Neutrophil (primary cell): ENCODE data around the gene MAN2B1.

Experiments
- H3K27ac ChIP-seq: fragments of 200-600 bp; sonication (generic); 2 replicates; pipeline ENCODE4 v1.5.1; 2016; ENCODE audit warnings: mild to moderate bottlenecking, moderate library complexity
- H3K27me3 ChIP-seq: fragments of 200-600 bp; sonication (generic); 2 replicates; pipeline ENCODE4 v1.6.0; 2016; ENCODE audit warnings: mild to moderate bottlenecking
- H3K36me3 ChIP-seq: fragments of 200-600 bp; sonication (generic); 2 replicates; pipeline ENCODE4 v1.5.1; 2017
- H3K4me1 ChIP-seq, 2 experiments: fragments of 200-600 bp in 1 of 2; sonication (generic) in 1 of 2; 1 replicate in 1 of 2; 2 replicates in 1 of 2; pipeline versions ENCODE4 v1.5.1 to v1.6.1; 2013 to 2016; ENCODE audit warnings: low read depth in 1 of 2, low read length in 1 of 2, mild to moderate bottlenecking in 1 of 2, moderate library complexity in 1 of 2; ENCODE audit not compliant: control insufficient read depth in 1 of 2, insufficient read depth in 1 of 2
- H3K4me3 ChIP-seq, 2 experiments: fragments of 200-600 bp in 1 of 2; sonication (generic) in 1 of 2; 1 replicate in 1 of 2; 2 replicates in 1 of 2; pipeline ENCODE4 v1.5.1; 2013 to 2016; ENCODE audit warnings: low read depth in 1 of 2, low read length in 1 of 2, mild to moderate bottlenecking in 1 of 2, moderate library complexity in 1 of 2
- H3K9me3 ChIP-seq: fragments of 200-600 bp; sonication (generic); 2 replicates; pipeline ENCODE4 v1.5.1; 2016
- TF ChIP-seq, protein P1 (sequence below): fragments of 200-600 bp; sonication (generic); IDR thresholded peaks from 2 replicates; pipeline ENCODE4 v1.5.1; 2016; ENCODE audit warnings: antibody characterized with exemption

Gene MAN2B1

DNA sequence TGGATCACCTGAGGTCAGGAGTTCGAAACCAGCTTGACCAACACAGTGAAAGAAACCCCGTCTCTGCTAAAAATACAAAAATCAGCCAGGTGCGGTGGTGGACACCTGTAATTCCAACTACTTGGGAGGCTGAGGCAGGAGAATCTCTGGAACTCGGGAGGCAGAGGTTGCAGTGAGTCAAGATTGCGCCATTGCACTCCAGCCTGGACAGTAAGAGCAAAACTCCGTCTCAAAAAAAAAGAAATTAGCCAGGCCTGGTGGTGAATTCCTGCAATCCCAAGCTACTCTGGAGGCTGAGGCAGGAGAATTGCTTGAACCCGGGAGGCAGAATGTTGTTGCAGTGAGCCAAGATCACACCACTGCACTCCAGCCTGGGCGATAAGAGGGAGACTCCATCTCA lies 42.1 kb upstream of the MAN2B1 start:
- no peaks in the 10 kb centered on the region for H3K9me3 ChIP-seq
- no peaks in the 10 kb centered on the region for H3K27me3 ChIP-seq
- TF ChIP-seq, protein P1, sequence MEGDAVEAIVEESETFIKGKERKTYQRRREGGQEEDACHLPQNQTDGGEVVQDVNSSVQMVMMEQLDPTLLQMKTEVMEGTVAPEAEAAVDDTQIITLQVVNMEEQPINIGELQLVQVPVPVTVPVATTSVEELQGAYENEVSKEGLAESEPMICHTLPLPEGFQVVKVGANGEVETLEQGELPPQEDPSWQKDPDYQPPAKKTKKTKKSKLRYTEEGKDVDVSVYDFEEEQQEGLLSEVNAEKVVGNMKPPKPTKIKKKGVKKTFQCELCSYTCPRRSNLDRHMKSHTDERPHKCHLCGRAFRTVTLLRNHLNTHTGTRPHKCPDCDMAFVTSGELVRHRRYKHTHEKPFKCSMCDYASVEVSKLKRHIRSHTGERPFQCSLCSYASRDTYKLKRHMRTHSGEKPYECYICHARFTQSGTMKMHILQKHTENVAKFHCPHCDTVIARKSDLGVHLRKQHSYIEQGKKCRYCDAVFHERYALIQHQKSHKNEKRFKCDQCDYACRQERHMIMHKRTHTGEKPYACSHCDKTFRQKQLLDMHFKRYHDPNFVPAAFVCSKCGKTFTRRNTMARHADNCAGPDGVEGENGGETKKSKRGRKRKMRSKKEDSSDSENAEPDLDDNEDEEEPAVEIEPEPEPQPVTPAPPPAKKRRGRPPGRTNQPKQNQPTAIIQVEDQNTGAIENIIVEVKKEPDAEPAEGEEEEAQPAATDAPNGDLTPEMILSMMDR: no peak
- no peak overlapping the region for H3K4me3 ChIP-seq
- H3K36me3 ChIP-seq: peaks cover 89% of the 10 kb centered on the region
- H3K27ac ChIP-seq: no peak overlapping the region
- H3K4me1 ChIP-seq: no peaks in the 10 kb centered on the region

DNA sequence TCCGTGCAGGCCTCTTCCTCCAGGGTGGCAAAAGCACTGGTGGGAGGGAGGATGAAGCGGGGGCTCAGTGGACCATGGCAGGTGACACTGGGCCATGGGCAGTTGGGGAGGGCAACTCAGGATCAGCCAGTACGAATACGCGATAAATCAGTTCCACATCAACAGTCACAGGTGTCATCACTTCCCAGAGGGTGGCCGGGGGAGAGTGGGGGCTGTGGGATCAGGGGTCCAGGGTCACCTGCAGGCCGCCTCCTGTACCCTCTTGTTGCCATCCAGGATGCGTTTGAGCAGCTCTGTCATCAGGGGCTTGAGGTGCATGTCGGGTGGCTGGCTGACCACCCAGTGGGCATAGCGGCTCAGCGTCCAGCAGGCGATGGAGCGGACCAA lies 39.8 kb upstream of the MAN2B1 start:
- Histone ChIP-seq H3K27ac (no peak overlapping the region), H3K27me3 (no peaks in the 10 kb centered on the region), H3K9me3 (no peaks in the 10 kb centered on the region), H3K36me3 (peaks cover 93% of the 10 kb centered on the region), H3K4me1 (no peaks in the 10 kb centered on the region), H3K4me3 (no peak overlapping the region)
- TF ChIP-seq, protein P1: no peak

DNA sequence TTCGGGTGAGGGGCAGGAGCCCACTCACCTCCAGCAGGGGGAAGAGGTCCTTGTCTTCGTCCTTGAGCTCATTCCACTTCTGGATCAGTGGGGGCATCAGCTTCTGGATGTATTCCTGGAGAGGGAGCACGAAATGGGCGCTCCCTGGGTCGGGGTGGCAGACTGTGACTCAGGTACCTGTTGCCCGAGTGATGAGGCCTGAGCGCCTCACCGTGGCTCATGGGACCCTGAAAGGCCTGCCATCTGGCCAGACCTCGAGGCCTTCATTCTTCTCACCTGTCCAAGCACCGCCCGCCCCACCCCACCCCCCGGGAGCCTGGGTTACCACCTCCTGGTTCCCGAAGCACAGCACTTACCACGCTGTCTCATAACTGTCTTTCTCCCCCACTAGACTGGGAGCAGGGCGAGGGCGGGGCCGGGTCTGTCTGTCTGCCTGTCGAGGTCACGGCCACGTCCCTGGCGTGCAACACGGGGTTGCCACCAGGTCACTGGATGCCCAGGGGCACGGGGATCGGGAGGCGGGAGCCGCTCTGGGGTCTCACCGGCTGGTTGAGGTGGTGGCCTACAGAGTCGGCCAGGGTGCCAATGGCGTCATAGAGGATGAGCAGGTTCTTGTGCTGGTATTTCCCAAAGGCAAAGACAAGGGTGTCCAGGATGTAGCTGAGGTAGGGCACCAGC lies 39.3 kb upstream of the MAN2B1 start:
- Histone ChIP-seq H3K36me3 (peaks cover 93% of the 10 kb centered on the region), H3K27me3 (no peaks in the 10 kb centered on the region), H3K4me1 (no peaks in the 10 kb centered on the region), H3K27ac (no peak overlapping the region), H3K9me3 (no peaks in the 10 kb centered on the region), H3K4me3 (no peak overlapping the region)
- TF ChIP-seq, protein P1: no peak

DNA sequence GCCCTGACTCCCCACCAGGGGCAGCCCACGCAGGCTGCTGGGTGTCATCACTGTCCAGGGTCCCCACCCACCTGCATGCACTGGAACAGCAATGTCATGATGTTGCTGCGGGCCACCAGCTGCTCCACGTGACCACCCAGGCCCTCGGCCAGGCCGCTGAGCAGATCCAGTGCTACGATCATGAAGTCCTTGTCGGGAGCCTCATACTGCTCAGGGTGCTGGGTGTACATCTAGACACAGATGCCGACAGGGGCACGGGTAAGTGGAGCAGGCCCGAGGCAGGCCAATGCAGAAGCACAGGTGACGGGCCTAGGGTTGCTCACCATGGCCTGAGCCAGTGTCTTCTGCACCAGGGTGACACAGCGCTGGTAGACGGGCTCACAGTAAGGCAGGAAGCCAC lies 38.6 kb upstream of the MAN2B1 start:
- no peaks in the 10 kb centered on the region for H3K4me1 ChIP-seq
- TF ChIP-seq, protein P1: no peak
- H3K9me3 ChIP-seq: no peaks in the 10 kb centered on the region
- no peak overlapping the region for H3K4me3 ChIP-seq
- no peak overlapping the region for H3K27ac ChIP-seq
- no peaks in the 10 kb centered on the region for H3K27me3 ChIP-seq
- peaks cover 93% of the 10 kb centered on the region for H3K36me3 ChIP-seq

DNA sequence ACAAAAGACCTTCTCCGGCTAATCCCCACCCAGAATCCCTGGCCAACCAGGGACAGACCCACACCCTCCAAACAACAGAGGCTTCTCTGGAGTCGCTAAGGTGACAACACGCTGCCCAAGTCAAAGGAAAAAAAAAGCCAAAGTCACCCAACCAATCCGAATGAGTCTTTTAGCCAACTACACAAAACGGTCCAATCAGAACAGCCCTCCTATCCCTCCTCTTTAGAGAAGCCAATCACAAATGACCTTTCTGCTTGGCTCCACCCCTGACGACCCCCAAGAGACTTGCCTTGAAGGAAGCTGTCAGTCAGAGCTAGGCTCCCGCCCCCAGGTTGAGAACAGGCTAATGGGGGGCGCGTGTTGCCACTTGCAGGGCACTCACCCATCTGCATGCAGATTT lies 36.5 kb upstream of the MAN2B1 start:
- Histone ChIP-seq H3K27ac (no peak overlapping the region), H3K4me3 (no peak overlapping the region), H3K27me3 (no peaks in the 10 kb centered on the region), H3K36me3 (peaks cover 77% of the 10 kb centered on the region), H3K9me3 (no peaks in the 10 kb centered on the region), H3K4me1 (no peaks in the 10 kb centered on the region)
- TF ChIP-seq, protein P1: no peak
